ENCODE data around the gene TMEM203. TPM values are rescaled to one million over a fixed set of nuclear protein-coding genes. Genes with fewer than 3 reads are reported as not detected.

TMEM203 gene
- total RNA-seq, 1 experiment from 2014 or later: 35.5 TPM

GRCh38 chr9:137191691-137192447 lies 13.6 kb downstream of the TMEM203 start:
- H3K9me3 ChIP-seq (ENCODE audit: control insufficient read depth, low read depth, low read length): no peaks in the 10 kb centered on the region
- Mint-ChIP-seq H3K27ac (no peak overlapping the region), H3K4me3 (no peak overlapping the region), H3K36me3 (ENCODE audit: insufficient read depth in 1 of 3, low read depth in 3 of 3) (peaks cover 7 to 23% (median 15%) of the 10 kb centered on the region in 3 experiments; a peak in 6 of 7 replicates), H3K27me3 (ENCODE audit: low read depth) (no peaks in the 10 kb centered on the region), H3K9me3 (no peaks in the 10 kb centered on the region), H3K4me1 (peaks cover 20 to 26% of the 10 kb centered on the region in 2 experiments)
- H3K4me1 ChIP-seq (ENCODE audit: insufficient read depth, low read length): peaks cover 5% of the 10 kb centered on the region; the same call in 1 of the 2 replicates
- H3K27ac ChIP-seq (ENCODE audit: insufficient read length, low read depth, low read length): no peak overlapping the region
- H2BK120ac ChIP-seq (ENCODE audit: low read depth, low read length, poor library complexity, severe bottlenecking): no peak overlapping the region
- DNase-seq: no peak
- no peak for TF ChIP-seq CTCF (conservative IDR thresholded peaks at IDR 0.05)
- H2BK20ac ChIP-seq (ENCODE audit: low read depth, low read length, poor library complexity, severe bottlenecking): no peak overlapping the region
- H3T11ph ChIP-seq (ENCODE audit: low read length): no peak overlapping the region
- H3K14ac ChIP-seq (ENCODE audit: insufficient read depth, low read length): no peak overlapping the region; the same call in 1 of the 2 replicates
- H3K4ac ChIP-seq (ENCODE audit: low read depth, low read length): no peak overlapping the region
- peaks cover 13% of the 10 kb centered on the region for H3K23me2 ChIP-seq (ENCODE audit: insufficient read length, low read depth, low read length, poor library complexity, severe bottlenecking)
- H4K20me1 ChIP-seq (ENCODE audit: control insufficient read depth, insufficient read depth, insufficient read length): no peaks in the 10 kb centered on the region
- H3K9ac ChIP-seq (ENCODE audit: extremely low read depth, insufficient read length, low read length): no peak overlapping the region
- peaks cover 10% of the 10 kb centered on the region; the same call in 1 of the 2 replicates for H3K79me2 ChIP-seq (ENCODE audit: insufficient read depth, low read length)
- no peak overlapping the region for H2BK15ac ChIP-seq (ENCODE audit: low read depth, low read length)
- H3K79me1 ChIP-seq (ENCODE audit: insufficient read depth, low read depth, low read length, poor library complexity, severe bottlenecking): peaks cover 6% of the 10 kb centered on the region
- H3K18ac ChIP-seq (ENCODE audit: insufficient read length, low read depth, low read length): no peak overlapping the region
- no peak overlapping the region for H3K23ac ChIP-seq (ENCODE audit: insufficient read length, low read depth, low read length)
- H3K27me3 ChIP-seq (ENCODE audit: insufficient read depth, low read length): no peaks in the 10 kb centered on the region
- no peak overlapping the region for H2AFZ ChIP-seq (ENCODE audit: low read length)
- H4K5ac ChIP-seq (ENCODE audit: insufficient read length, low read depth, low read length): no peak overlapping the region
- H3K56ac ChIP-seq (ENCODE audit: insufficient read length, low read depth, low read length): no peak overlapping the region
- H4K8ac ChIP-seq (replicated peaks; ENCODE audit: insufficient read length, low read depth, low read length): no peak overlapping the region
- H4K91ac ChIP-seq (ENCODE audit: insufficient read length, low read depth, low read length): no peak overlapping the region
- no peak overlapping the region for H3K4me2 ChIP-seq (ENCODE audit: insufficient read depth, insufficient read length, low read length)
- no peak overlapping the region for H2BK12ac ChIP-seq (ENCODE audit: insufficient read length, low read depth, low read length)
- WGBS (ENCODE audit: extremely low coverage, insufficient read length, low lambda C conversion rate): no CpG with 5 or more reads among the region's 22 CpGs
- no peak overlapping the region for H2AK5ac ChIP-seq (ENCODE audit: insufficient read length, low read length)
- H2BK5ac ChIP-seq (ENCODE audit: insufficient read length, low read length): no peak overlapping the region
